Right ventricle myocardium inferior (tissue), 1 donor: ENCODE results near the gene CPEB4. TPM values are rescaled to one million over a fixed set of nuclear protein-coding genes. Genes with fewer than 3 reads are reported as not detected.

Source experiments
- ATAC-seq: fragments of 200-7000 bp; cut with Tn5 transposase; one replicate; pipeline ENCODE4 v1.9.1; 2020; ENCODE audit warnings: mild to moderate bottlenecking, moderate library complexity
- DNase-seq: peaks from one replicate; pipeline ENCODE4 v3.0.0; 2021; ENCODE audit errors: missing footprints
- intact Hi-C: fragments of 100-400 bp; cut with DNase I; formaldehyde crosslinking; loops from one replicate; pipeline ENCODE4 v1.11.0; 2022
- total RNA-seq: library from RNA; stranded (reverse); fragmentation: NEBNext Ultra II Directional; extraction: Animal tissue kit (Norgen Biotek cat#: 25700); gene quantifications from one replicate; pipeline ENCODE4 v1.2.1, GENCODE V29; 2021
- donor health status: DM: no; HTN: yes; CAD: no; lungs with severe emphysema.

CPEB4 gene
- total RNA-seq, 1 donor from 2014 or later = 116 TPM

DNA sequence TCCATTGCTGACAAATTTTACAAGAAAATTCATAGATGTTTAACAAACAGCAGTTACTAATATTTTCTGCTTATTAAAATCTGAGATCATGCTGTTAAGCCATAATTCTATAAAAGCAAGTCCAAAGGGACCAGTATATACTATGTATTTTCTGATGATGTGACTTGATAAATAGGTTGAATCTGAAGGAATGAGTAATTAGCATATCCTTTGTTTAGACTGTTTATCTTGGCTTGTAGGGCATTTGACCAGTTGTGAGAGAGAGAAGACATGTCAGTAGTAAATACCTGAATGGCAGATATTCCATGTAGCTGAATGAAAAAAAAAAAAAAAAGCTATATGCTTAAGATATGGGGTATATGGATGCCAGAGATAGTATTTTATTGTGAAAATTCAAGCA lies 14.6 kb downstream of the CPEB4 start:
- intact Hi-C loops = no loop called here
- ATAC-seq = no peak
- DNase-seq = no peak

DNA sequence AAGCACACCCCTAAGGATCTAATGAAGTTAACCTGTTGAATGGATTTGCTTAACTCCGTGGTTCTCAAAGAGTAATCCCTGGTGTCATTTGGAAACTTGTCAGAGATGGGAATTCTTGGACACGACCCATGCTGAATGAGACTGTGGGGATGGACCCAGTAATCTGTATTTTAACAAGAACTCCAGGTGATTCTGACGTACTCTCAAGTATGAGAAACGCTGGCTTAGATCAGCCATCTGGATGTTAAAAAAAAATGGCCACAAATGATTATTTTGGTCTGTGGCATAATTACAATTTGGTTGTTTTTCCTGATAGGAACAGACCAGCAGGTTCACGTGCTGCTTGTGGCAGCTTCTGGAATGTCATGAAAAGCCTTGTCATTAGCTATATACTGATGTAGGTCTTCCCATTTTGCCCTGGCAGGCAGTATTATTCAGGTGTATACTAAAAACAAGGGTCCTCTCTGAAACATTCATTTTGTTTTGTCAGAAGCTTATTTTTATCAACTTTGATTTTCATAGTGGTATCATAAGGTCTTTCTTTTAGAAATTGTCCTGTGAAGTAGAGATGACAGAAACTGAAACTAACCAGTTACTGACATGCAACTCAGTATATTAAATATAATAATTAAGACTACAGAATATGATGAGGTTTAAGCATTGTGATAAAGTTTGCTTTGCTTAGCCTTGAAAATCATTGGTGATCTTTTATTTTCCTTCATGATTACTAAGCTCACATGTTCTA lies 15.4 kb downstream of the CPEB4 start:
- intact Hi-C loops = no loop called here
- no peak for ATAC-seq

DNA sequence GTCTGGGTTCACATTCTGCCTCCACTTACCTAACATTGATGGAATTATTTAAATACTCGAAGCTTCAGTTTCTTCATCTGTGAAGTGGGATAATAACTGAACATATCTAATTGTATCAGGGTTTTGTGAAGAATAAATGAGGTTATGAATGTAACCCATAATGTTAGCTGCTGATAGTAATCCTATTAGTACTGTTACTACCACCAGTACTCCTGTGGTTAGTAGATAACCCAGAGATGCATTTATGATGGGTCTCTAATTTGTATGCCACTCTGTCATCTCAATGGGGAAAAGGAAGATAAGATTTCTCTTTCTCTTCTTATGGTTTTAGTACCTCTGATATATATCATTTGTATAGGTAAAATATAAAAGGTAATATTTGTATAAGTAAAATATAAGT lies 16.0 kb downstream of the CPEB4 start:
- ATAC-seq = no peak
- DNase-seq = no peak
- intact Hi-C loops = no loop called here

More for the DNA sequence above, 15.4 kb downstream of the CPEB4 start:
- no peak for DNase-seq

DNA sequence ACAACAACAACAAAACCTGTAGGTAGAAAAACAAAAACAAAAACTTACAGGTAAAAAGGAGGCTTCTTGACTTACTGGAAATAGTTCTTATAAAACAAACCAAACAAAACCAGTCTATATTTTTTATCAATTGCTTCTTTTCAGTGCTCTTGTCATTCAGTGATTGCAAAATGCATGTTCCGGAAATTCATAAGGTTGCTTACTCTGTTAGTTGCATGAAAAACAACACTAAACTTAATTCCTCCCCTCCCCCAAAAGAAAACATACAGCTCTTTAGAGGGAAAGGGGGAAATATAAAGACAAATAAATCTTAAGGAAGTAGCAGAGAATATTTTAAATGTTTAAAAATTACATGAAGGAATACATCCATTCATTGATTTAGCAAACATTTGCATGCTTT lies 19.1 kb downstream of the CPEB4 start:
- no peak for DNase-seq
- intact Hi-C loops = no loop called here
- no peak for ATAC-seq

DNA sequence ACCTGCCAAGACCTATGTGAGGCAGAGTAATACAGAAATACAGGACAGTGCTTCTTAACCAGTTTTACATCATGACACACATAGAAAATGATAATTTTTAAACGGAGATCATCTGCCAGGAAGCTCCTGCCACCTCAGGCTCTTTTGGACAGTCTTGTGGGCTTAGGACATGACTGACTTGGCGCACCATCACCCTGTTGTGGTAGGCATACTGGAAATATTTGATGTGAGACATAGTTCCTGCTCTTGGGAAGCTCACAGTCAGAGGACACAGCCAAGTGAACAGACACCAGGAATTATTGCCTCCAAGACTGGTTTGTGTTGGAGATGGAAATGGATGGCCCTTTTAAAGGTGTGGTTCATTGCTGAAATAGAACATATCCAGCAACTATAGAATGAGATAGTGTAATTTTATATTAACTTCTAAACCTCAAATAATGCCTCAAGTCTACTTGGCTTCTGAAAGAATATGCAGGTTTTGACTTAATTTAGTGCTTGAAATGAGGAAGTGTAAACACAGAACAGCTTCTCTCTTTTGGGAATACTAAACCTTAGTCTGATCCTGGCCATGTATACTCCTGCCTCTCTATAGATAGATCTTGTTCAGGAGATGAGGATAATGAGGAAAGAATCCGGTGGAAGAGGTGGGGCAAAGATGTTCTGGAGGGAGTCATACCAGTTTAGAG lies 19.7 kb downstream of the CPEB4 start:
- intact Hi-C loops = loop anchor here (2.0 kb wide), 1 partner anchor 13 kb away; no protein-coding TSS in a partner anchor
- peak; percentile 40 for ATAC-seq

DNA sequence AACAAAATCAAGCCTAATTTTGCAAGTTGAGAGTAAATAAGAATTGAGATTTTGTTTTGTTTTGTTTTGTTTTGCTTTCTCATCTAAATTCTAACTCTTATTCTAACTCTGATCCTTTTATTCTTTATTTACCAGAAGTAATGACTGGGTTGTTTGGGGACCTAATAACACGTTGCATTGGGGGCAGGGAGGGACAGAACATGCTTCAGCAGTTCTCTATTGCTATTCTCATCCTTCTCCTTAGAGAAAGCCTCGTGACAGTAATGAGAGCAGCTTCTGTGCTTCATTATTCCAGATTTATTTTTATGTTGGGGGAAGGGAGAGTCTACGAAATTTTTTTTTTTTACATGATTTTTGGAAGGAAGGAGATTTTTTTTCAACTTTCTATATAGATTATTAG lies 21.1 kb downstream of the CPEB4 start:
- intact Hi-C loops = loop anchor here (2.0 kb wide), 1 partner anchor 14 kb away; no protein-coding TSS in a partner anchor
- peak; percentile 80 for ATAC-seq
- no peak for DNase-seq

More for the DNA sequence above, 19.7 kb downstream of the CPEB4 start:
- DNase-seq = no peak

DNA sequence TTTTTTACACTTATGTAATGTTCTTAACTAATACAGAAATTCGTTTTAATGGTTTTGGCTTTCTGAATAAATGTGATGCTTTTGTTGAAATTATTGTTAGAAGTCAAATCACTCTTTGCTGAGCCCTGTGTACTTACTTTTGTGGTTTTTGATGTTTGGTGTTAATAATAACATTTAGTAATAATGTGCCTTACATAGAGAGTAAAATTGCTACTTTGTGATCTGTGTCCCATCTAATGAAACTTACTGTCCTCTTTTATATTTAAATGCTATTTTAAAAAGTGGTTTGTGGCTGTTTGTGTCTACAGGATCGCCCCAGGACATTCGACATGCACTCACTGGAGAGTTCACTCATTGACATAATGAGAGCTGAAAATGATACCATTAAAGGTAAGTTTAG lies 22.1 kb downstream of the CPEB4 start:
- DNase-seq = no peak
- no peak for ATAC-seq
- intact Hi-C loops = no loop called here

DNA sequence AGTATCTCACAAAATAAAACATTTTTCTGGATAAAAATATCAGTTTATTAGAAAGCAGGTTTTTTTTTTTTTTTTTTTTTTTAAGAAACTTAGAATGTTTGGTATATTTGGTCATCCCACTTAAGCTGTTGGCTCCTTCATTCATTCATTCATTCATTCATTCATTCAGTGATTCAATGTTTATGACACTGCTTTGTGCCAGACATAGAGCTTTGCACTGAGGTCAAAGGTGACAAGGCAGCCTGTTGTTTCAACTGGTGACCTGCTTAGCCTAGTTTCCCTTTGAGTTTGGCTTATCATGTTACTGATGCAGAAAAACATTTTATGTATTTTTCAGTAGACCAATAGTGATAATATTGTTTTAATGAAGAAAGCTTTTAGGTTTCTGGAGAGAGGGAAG lies 23.5 kb downstream of the CPEB4 start:
- ATAC-seq = no peak
- intact Hi-C loops = no loop called here
- DNase-seq = no peak

DNA sequence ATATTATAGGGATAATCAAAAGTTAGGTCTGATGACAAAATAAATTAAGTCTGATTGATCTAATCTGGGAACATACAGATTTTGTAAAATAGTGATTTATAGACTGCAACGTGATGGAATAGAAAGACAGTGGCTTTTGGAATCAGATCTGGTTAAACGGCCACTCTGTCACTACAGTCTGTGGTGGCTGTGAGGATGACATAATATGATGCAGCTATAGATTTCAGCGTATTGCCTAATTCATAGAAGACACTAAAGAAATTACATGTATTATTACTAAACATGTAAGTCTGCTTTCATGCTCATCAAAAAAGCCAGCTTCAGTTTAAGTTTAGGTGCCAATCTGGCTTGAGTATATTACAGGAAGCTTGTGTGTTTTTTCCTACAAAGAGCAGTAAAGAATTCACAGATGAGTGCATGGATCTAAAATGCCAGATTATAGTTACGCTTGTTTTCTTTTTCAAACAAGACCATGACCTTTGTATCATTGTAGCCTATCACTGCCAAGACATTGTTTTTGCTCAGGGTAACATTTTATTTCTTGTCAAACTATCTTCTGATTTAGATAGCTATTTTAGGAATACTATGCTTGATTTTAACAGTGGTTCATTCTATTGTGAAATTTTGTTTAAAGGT lies 25.7 kb downstream of the CPEB4 start:
- no peak for DNase-seq
- ATAC-seq = no peak
- intact Hi-C loops = no loop called here

DNA sequence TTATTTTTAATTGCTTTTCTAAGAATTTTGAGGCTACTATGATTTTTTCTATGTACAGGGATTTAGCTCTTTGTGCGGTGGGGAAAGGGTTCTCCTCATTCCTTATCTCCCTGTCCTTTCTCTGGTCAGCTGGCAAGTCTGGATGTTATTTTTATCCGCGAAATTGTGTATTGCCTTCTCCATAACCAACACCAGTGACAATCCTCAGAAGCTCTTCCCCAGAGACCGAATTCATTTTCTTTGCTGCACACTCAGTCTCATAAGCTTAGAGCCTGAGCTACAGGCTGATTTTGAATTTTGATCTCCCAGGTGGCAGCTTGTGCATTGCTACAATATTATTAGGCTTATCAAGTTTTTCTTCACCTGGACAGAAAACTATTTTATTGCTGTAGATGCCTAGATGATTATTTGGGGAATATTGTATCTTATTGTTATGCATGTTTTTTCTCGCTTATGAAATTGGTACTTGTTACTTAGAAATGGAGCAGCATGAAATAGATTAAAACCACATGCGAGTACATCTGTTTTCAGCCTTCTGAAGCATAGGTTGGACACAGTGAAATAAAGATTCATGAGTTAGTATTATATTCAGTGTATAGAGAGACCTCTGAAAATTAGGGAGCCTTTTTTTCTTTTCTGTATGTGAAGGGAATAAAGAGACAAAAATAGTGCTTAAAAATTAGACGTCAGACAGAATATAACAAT lies 27.3 kb downstream of the CPEB4 start:
- ATAC-seq = peak; percentile 40
- intact Hi-C loops = no loop called here
- DNase-seq = no peak

DNA sequence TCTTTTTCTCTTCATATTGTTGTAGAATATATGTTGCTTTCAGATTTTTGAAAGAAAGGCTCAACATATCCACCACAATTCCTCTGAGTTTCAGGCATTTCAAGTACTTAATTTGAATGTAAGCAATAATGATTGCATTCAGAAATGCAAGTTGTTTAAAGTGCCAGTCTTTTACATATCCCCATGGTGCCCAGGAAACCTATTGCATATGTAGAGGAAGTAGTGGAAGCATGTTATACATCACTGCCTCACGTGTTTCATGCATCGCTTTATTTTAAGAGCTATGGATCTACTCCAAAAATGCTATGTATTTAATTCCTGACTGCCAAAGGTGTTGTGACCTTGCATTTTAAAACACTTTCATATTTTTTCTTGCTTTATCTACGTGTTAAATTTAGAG lies 28.1 kb downstream of the CPEB4 start:
- ATAC-seq (no peak), DNase-seq (no peak)
- intact Hi-C loops = no loop called here

DNA sequence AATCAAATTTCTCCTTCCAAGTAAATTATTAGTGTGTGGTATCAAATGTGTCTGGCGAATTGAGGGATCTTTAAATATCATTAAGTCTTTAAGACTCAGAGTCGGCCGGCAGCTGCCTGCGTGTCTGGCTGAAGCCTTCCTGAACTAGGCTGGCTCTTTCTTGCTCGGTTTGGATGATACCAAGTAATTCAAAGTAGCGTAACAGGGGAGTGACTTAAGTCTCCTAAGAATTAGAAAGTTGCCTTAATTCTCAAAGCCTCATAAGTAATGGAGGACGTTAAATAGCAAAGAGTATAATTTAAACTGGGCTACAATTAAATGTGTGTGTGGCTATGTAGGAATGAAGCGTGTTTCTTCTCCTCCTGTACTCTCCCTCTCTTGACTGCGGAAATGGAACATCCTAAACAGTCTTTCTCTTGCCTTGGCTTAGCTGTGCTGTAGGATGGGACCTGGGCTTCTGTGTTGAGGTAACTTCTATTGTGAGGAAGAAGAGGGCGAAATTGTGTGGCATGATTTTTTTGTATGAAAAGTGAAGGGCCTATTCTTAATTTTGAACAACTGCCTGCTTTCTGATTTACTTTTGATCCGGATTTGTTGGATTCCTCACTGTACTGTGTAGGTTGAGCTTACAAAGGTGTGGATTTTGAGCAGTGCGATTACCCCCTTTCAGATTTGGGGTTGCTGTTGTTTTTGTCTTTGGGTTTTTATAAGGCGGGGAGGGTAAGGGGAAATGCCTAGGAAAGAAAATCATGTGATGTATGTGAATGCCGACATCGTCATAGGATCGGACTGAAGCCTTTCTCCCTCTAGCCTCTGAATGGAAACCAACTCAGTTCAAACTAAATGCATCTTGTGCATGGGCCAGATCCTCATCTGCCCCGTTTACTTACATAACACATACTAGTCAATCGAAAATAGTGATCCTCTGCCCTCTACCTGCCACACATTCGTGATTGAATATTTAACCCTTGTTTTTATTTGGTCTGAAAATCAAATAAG lies 29.9 kb downstream of the CPEB4 start:
- ATAC-seq (peak; percentile 83), DNase-seq (peak; percentile 50)
- intact Hi-C loops = no loop called here

DNA sequence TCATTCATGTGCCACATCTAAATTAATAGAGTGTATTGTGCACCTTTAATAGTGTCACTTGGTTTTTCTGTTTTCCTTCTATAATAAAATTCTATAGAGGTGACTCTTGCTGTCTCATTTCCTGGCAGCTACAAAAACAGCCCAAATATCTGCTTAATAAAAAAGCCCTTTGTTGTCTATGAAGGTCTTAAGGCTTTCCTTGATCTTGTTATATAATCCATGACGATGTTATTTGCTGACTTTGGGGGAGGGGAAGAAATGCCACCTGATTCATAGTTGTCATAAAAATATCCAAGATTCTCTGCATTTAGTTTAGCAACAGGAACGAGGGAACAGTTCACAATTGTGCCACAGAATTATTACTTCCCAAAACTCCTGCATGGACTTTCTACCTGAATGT lies 31.3 kb downstream of the CPEB4 start:
- no peak for ATAC-seq
- DNase-seq = no peak
- intact Hi-C loops = no loop called here

DNA sequence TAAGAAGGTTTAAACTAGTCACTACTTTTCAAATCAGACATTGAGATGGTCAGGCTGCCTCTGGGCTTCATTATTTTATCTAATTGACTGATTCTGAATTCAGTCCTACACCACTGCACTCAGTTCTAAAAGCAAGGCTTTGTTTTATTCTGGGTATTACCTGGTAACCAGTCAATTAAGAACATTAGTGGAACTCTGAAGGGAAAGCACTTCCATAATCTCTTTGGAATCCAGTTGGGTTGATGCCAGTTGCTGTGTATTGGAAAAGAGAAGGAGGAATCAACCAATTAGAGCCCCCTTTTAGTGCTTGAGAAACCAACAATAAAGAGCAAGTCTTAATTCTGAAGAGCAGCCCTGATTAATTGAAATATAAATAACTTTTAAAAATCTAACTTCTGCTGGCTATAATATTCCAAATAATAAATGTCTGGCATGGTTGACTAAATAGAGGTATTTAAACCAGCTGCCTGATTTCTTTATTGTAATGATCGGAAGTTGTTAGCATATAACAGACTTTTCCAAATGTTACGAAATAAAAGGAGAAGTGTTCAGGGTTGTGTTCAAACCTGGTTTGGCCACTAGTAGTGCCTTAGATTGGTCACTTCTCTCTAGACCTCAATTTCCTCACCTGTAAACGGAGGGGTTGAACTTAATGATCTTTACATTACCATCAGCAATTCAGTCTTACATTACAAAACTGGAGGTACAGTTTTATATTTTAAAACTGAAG lies 32.0 kb downstream of the CPEB4 start:
- DNase-seq (no peak), ATAC-seq (no peak)
- intact Hi-C loops = loop anchor here (5.0 kb wide), 1 partner anchor 33 kb away; the partner anchor contains the start of gene CPEB4

DNA sequence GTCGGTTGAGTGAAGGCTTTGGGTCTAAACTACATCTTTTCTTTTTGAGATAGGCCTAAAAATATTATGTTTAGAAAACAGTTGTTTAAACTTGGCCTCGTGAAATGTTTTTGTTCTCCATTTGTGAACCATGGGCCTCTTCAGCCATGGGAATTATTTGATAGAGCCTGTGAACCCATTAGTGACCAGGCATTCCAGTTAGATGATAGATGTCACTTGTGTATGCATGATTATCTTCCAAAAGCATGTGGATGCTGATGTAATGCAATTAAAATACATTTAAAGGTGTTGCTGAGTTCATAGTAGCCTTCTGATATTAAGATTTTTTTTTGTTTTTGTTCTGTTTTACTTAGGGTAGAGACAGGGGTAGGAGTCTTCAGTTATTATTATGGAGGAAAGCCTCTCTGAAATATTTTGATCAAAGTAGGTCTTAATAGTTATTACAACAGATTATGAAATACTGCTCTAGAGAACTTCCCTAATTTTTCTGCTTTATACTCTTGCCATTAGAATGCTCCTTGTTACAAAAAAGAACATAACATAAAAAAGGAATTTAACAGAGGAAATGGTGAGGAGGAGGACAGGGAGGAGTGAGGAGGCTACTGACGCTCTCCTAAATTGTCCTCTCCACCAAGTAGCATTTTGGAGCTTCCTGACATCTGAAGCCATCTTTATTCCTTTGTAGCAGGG lies 32.9 kb downstream of the CPEB4 start:
- ATAC-seq = no peak
- intact Hi-C loops = loop anchor here (5.0 kb wide), 1 partner anchor 34 kb away; the partner anchor contains the start of gene CPEB4

DNA sequence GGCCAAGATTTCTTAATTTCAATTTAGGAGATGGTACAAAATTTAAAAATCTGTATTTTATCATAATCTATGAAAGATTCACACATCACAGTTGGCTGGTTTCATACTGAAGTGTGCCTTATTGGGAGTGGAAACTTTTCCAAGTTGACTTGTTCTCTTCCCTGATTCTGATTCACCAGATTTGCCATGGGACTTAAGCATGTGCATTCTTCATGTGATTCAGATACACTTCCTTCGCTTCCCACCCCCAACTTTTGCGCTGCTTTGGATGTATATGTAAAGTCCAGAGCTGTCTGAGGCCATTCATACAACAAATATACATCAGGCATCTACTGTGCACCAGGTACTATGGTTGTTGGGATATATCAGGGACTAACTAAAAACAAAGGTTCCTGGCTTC lies 34.4 kb downstream of the CPEB4 start:
- DNase-seq (no peak), ATAC-seq (no peak)
- intact Hi-C loops = loop anchor here (5.0 kb wide), 1 partner anchor 35 kb away; the partner anchor contains the start of gene CPEB4

More for the DNA sequence above, 32.9 kb downstream of the CPEB4 start:
- DNase-seq = no peak
